Epithelial cell of esophagus (primary cell): ENCODE data around the gene PKMYT1.

ENCODE experiments used
- DNase-seq: peaks from one replicate; pipeline ENCODE4 v3.0.0; 2010; ENCODE audit warnings: low read depth
- H3K4me3 ChIP-seq: 2 replicates; pipeline ENCODE4 v1.5.1; 2011; ENCODE audit warnings: mild to moderate bottlenecking, low read length, control low read depth
- TF ChIP-seq, protein P1 (sequence below): IDR thresholded peaks from 2 replicates; pipeline ENCODE4 v1.5.1; 2011; ENCODE audit warnings: low read depth, mild to moderate bottlenecking, low read length, control low read depth, inconsistent platforms; ENCODE audit not compliant: insufficient read depth; ENCODE audit errors: missing control alignments

The PKMYT1 gene

DNA sequence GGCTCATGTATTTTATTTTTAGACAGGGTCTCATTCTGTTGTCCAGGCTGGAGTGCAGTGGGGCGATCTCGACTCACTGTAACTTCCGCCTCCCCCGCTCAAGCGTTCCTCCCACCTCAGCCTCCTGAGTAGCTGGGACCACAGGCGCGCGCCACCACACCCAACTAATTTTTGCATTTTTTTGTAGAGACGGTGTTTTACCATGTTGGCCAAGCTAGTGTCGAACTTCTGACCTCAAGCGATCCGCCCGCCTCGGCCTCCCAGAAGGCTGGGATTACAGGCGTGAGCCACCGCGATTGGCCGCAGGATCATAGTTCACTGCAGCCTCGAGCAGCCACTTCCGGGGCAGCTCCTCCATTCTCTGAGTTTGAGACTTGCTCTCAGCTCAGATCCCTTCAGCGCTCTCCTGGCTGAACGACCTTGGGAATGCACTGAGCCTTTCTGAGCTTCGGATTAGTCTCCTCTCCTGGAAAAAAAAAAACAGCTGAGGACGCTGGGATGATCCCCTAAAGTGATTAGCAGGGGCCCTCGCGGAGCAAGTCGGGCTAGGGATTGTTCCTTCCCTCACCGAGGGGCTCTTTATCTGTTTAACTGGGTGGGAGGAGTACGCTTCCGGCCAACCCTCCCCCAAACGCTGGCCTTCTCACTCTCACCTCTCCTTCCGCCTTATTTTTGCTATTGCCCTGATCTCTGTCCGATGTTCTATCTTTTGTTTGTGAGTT lies 1.1 kb upstream of the PKMYT1 start:
- DNase-seq = no peak
- peak overlapping the region; percentile 77 for H3K4me3 ChIP-seq
- TF ChIP-seq, protein P1, sequence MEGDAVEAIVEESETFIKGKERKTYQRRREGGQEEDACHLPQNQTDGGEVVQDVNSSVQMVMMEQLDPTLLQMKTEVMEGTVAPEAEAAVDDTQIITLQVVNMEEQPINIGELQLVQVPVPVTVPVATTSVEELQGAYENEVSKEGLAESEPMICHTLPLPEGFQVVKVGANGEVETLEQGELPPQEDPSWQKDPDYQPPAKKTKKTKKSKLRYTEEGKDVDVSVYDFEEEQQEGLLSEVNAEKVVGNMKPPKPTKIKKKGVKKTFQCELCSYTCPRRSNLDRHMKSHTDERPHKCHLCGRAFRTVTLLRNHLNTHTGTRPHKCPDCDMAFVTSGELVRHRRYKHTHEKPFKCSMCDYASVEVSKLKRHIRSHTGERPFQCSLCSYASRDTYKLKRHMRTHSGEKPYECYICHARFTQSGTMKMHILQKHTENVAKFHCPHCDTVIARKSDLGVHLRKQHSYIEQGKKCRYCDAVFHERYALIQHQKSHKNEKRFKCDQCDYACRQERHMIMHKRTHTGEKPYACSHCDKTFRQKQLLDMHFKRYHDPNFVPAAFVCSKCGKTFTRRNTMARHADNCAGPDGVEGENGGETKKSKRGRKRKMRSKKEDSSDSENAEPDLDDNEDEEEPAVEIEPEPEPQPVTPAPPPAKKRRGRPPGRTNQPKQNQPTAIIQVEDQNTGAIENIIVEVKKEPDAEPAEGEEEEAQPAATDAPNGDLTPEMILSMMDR = no peak

DNA sequence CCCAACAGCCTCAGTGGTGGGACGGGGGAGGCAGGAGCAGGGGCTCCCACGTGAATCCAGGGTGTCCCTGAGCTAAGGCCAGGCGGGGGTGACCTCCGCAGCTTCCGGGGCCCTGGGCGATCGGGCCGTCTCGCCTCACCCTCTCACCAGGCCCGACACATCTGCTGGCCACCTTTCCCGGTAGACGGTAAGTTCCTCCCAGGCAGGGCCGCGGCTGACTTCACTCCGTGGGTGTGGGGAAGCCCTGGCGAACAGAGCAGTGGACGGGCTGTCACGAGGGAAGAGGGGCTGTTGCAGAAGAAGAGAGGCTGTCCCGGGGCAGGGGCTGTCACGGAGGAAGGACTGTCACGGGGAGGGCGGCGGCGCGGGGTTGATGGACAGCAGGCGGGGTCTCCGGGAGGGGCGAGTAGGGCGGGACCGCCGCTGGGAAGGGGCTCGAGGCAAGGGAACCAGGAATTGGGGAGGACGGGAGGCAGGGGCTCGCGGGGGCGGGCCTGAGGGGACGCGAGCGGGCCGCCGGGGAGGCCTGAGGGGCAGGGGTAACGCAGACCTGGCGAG lies 498 bp downstream of the PKMYT1 start:
- peak overlapping the region; percentile 77 for H3K4me3 ChIP-seq
- DNase-seq = no peak
- TF ChIP-seq, protein P1 = no peak

DNA sequence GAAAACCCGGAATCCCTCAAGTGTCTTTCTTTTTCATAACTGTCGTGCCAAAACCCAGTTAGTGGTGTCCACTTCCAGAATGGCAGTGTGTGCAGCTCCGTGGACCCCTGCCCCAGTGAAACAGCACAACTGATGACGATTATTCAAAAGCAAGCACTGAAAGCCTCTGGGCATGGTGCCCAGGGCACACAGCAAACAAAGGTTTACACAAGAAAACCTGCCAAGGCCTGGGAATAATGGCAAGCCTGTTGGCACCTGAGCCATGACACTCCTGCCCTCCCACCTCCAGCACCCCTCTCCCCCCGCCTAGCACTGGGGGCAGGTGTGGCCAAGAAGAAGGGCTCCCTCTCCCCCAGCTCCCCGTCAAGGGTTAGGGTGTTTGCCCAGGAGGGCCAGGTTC lies 2.8 kb downstream of the PKMYT1 start:
- no peak for DNase-seq
- H3K4me3 ChIP-seq = no peak overlapping the region
- TF ChIP-seq, protein P1 = no peak

DNA sequence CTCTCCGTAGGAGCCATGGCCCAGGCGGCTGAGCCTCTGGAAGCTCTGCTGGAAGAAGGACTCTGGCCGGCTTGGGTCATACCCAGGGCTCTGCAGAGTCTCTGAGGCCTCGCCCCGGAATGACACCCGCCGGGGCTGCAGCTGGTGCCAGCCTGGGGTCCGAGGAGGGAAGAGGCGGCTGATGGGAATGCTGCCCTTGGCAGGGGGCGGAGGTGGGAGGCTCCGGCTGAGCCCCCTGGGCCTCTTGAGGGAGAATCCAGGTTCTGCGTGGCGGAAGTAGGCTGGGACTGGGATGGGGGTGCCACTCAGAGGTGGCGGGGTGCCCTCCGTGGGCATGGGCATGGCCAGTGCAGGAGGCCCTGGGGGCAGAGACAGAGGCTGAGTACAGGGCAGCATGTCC lies 3.6 kb downstream of the PKMYT1 start:
- no peak for DNase-seq
- TF ChIP-seq, protein P1 = no peak
- H3K4me3 ChIP-seq = no peak overlapping the region

DNA sequence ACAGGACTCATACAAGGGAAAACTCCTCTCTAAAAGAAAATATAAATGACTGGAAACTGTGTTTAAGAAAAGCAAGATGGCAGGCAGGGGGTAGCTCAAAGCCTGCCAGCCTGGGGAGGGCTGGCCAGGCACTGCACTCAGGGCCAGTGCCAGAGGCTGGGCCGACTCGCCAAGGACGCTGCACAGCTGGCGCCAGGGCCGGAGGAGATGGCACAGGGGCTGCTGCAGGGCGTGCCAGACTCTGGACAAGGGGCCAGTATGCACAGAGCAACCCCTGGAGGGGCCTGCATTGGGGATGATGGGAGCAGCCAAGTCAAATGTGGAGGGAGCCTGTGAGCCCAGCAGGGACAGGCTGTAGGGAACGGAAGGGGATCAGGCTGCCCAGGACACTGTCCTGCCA lies 4.0 kb downstream of the PKMYT1 start:
- no peak overlapping the region for H3K4me3 ChIP-seq
- no peak for DNase-seq
- TF ChIP-seq, protein P1 = no peak

DNA sequence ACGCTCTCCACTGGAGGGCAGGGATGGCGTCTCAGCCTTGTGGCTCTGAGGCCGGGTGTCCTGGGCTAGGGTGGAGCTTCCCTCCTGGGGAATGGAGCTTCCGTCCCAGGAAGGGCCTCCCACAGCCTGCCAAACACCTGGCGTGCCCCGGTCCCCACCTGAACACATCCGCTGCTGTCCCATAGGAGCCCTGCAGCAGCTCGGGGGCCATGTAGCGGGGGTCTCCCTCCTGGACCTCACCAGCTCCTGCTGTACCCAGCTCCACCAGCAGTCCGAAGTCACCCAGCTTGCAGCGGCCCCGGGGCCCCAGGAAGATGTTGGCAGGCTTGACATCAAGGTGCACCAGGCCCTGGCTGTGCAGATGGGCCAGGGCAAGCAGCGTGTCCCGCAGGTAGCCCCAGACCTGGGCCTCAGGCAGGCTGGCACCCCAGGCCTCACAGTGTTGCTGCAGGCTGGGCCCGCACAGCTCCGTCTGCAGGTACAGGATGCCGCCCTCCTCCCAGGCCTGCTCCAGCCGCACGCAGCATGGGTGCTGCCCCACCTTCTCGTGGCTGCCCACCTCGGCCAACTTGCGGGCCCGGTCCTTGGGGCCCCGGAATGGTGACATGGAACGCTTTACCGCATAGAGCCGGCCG lies 5.0 kb downstream of the PKMYT1 start:
- DNase-seq = no peak
- H3K4me3 ChIP-seq = no peak overlapping the region

More for the DNA sequence above, 5.0 kb downstream of the PKMYT1 start:
- TF ChIP-seq, protein P1 = no peak
